ENCODE results near the gene PRKRA. TPM values are rescaled to one million over a fixed set of nuclear protein-coding genes. Genes with fewer than 3 reads are reported as not detected.

Gene PRKRA
- total and polyA plus RNA-seq, 11 donors, result 35.2 to 64.3 (median 49.5) TPM

DNA sequence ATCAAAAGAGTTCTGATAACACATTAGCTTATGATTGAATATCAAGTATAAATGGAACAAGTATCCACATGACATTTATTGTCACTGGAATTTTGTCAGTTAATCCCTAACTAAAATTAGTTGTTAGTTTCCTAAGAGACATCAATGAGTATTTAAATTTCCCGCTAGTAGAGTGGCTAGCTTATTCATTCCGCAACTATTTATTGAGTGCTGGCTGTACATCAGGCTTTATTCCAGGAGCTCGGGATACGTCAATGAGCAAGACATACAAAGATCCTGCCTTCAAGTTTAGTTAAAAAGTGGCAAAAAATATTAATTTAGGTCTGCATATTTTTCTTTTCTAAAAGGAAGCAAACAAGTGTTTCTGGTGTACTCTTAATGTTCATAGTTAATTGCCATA lies 59.3 kb downstream of the PRKRA start:
- no peak for DNase-seq
- Histone ChIP-seq H3K36me3 (peaks cover 0 to 11% (median 0%) of the 10 kb centered on the region in 9 donors), H3K27ac (no peak overlapping the region), H3K4me3 (no peak overlapping the region), H3K4me1 (peaks cover 0 to 3% (median 0%) of the 10 kb centered on the region in 12 donors), H3K27me3 (no peaks in the 10 kb centered on the region), H3K9me3 (no peaks in the 10 kb centered on the region)
- intact Hi-C loops (cut with DNase I), result loop anchor here in 3 of 10 donors (10.0 kb wide), 2 partner anchors 257 to 277 kb away; partner anchors contain the start of gene RBM45 (in 1 of the 3)
- no peak for TF ChIP-seq POLR2A (IDR thresholded peaks at IDR 0.05)
- TF ChIP-seq, protein P1, sequence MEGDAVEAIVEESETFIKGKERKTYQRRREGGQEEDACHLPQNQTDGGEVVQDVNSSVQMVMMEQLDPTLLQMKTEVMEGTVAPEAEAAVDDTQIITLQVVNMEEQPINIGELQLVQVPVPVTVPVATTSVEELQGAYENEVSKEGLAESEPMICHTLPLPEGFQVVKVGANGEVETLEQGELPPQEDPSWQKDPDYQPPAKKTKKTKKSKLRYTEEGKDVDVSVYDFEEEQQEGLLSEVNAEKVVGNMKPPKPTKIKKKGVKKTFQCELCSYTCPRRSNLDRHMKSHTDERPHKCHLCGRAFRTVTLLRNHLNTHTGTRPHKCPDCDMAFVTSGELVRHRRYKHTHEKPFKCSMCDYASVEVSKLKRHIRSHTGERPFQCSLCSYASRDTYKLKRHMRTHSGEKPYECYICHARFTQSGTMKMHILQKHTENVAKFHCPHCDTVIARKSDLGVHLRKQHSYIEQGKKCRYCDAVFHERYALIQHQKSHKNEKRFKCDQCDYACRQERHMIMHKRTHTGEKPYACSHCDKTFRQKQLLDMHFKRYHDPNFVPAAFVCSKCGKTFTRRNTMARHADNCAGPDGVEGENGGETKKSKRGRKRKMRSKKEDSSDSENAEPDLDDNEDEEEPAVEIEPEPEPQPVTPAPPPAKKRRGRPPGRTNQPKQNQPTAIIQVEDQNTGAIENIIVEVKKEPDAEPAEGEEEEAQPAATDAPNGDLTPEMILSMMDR (IDR thresholded peaks at IDR 0.05), result no peak
- ATAC-seq, result no peak
- WGBS, 4 donors, result 95 to 97% (median 95%) methylated on average over 4 of the region's 4 CpGs

DNA sequence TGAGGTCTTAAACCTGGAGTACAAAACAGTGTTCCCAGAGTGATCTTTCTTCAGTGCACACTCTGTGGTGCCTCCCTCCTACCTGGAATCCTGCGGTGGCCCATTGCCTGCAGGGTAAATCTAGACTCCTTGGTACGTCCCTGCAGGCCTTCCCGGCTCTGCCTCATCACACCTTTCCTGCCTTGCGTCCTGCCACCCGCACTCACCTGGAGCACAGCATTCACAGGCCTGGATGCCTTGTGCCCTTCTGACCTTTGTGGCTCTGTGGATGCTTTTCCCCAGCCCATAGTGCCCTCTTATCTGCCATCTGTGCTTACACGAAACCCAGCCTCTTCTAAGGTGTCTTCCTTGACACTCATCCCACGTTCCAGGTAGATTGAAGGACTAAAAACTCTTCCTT lies 62.7 kb downstream of the PRKRA start:
- Histone ChIP-seq H3K4me1 (no peaks in the 10 kb centered on the region), H3K9me3 (no peaks in the 10 kb centered on the region), H3K27ac (no peak overlapping the region), H3K27me3 (no peaks in the 10 kb centered on the region), H3K36me3 (peaks cover 0 to 40% (median 3%) of the 10 kb centered on the region in 9 donors), H3K4me3 (no peak overlapping the region)
- no peak for DNase-seq
- 92 to 96% (median 93%) methylated on average over 7 of the region's 7 CpGs for WGBS, 4 donors
- TF ChIP-seq, protein P1 (IDR thresholded peaks at IDR 0.05), result no peak
- no peak for TF ChIP-seq POLR2A (IDR thresholded peaks at IDR 0.05)
- ATAC-seq, result no peak
- intact Hi-C loops (cut with DNase I), result no loop called here

GRCh38 chr2:178386986-178387597 lies 63.9 kb downstream of the PRKRA start:
- 54 to 71% (median 66%) methylated on average over 1 of the region's 1 CpG for WGBS, 4 donors
- ATAC-seq (no peak), DNase-seq (no peak)
- Histone ChIP-seq H3K4me1 (no peaks in the 10 kb centered on the region), H3K27me3 (no peaks in the 10 kb centered on the region), H3K27ac (no peak overlapping the region), H3K4me3 (no peak overlapping the region), H3K9me3 (no peaks in the 10 kb centered on the region), H3K36me3 (peaks cover 0 to 49% (median 3%) of the 10 kb centered on the region in 9 donors)
- intact Hi-C loops (cut with DNase I), result no loop called here
- TF ChIP-seq POLR2A (IDR thresholded peaks at IDR 0.05), result no peak
- TF ChIP-seq, protein P1 (IDR thresholded peaks at IDR 0.05), result no peak

DNA sequence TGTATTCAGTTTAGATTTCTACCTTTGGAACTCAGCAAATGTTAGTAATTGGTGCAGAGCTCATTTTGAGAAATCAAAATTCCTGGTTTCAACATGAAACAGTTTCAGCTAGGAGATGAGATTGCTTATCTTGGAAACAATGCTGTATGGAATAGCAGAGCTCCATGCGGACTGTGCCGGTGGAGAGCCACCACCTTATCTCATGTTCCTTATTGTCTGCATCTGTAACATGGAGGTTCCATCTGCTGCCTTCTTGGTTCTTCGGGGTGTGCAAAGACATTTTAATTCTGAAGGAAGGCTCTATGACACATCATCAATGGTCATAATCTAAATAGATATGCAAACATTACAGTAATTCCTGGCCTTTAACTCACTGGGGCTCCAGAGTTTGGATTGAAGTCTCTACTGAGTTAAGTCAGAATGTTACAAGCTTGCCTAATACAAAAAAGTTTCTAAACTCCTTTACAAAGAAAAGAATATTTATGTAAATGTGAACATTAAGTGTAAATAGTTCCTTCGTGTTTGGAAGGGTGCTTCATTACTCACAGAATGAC lies 65.3 kb downstream of the PRKRA start:
- Histone ChIP-seq H3K4me1 (no peaks in the 10 kb centered on the region), H3K9me3 (no peaks in the 10 kb centered on the region), H3K27ac (no peak overlapping the region), H3K36me3 (peaks cover 0 to 47% (median 3%) of the 10 kb centered on the region in 9 donors), H3K4me3 (no peak overlapping the region), H3K27me3 (no peaks in the 10 kb centered on the region)
- intact Hi-C loops (cut with DNase I), result no loop called here
- no peak for TF ChIP-seq POLR2A (IDR thresholded peaks at IDR 0.05)
- TF ChIP-seq, protein P1 (IDR thresholded peaks at IDR 0.05), result no peak
- ATAC-seq (no peak), DNase-seq (no peak)
- WGBS, 4 donors, result 59 to 84% (median 74%) methylated on average over 4 of the region's 4 CpGs
